ENCODE data around the gene MLN.

DNA sequence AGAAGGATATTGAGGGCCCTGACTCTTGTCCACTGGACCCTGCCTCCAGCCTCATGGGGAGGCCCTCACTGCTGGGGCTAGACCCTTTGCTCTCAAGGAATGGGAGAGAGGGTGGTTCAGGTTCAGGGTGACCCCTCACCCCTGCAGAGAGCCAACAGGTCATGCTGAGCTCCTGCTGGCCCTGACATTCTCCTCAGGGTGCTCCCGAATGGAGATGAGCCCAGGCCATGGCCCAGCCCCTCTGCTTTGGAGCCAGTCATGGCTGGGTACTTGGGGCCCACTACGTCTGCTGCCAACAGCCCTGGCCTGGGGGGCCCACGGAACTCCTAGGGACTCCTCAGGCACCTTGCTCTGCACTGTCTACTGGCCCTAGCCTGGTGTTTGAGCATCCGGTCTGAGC lies 49.2 kb upstream of the MLN start:
- TF ChIP-seq, protein P1, sequence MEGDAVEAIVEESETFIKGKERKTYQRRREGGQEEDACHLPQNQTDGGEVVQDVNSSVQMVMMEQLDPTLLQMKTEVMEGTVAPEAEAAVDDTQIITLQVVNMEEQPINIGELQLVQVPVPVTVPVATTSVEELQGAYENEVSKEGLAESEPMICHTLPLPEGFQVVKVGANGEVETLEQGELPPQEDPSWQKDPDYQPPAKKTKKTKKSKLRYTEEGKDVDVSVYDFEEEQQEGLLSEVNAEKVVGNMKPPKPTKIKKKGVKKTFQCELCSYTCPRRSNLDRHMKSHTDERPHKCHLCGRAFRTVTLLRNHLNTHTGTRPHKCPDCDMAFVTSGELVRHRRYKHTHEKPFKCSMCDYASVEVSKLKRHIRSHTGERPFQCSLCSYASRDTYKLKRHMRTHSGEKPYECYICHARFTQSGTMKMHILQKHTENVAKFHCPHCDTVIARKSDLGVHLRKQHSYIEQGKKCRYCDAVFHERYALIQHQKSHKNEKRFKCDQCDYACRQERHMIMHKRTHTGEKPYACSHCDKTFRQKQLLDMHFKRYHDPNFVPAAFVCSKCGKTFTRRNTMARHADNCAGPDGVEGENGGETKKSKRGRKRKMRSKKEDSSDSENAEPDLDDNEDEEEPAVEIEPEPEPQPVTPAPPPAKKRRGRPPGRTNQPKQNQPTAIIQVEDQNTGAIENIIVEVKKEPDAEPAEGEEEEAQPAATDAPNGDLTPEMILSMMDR (IDR thresholded peaks at IDR 0.05) = no peak
- TF ChIP-seq POLR2A (IDR thresholded peaks at IDR 0.05) = no peak
